B cell (primary cell): Measurements from ENCODE around the gene CLEC10A. TPM values are rescaled to one million over a fixed set of nuclear protein-coding genes. Genes with fewer than 3 reads are reported as not detected.

ENCODE experiments used
- ATAC-seq: fragments of 200-7000 bp; cut with Tn5 transposase; one replicate; pipeline ENCODE4 v1.10.0; 2021; ENCODE audit warnings: low read depth, mild to moderate bottlenecking, moderate number of reproducible peaks, moderate library complexity
- CTCF ChIA-PET: fragments of 350-600 bp; sonication (Branson Sonifier 250); formaldehyde crosslinking; loops from one replicate; lab custom pipeline; 2021; ENCODE audit warnings: antibody characterized with exemption, inconsistent platforms; lab: Charles Lee
- POLR2A ChIA-PET: fragments of 350-600 bp; sonication (Branson Sonifier 250); formaldehyde crosslinking; loops from one replicate; lab custom pipeline; 2021; ENCODE audit warnings: antibody characterized with exemption; lab: Charles Lee
- DNase-seq: peaks from one replicate; pipeline ENCODE4 v3.0.0; 2013
- H2AFZ ChIP-seq: 2 replicates; pipeline ENCODE4 v1.6.1; 2012; ENCODE audit warnings: mild to moderate bottlenecking, low read depth, low read length; ENCODE audit not compliant: insufficient read depth, poor library complexity, severe bottlenecking
- H3K27ac ChIP-seq, 2 donors: 1 replicate in 1 of 2; 2 replicates in 1 of 2; pipeline ENCODE4 v1.5.1; 2012 to 2013; ENCODE audit warnings: low read length in 2 of 2, mild to moderate bottlenecking in 2 of 2, moderate library complexity in 1 of 2
- H3K27me3 ChIP-seq, 4 experiments: fragments of 200-600 bp in 1 of 4; sonication (generic) in 1 of 4; replicated peaks in 1 of 4; 1 replicate in 2 of 4; 2 replicates in 2 of 4; pipeline versions ENCODE4 v1.6.1 to v1.7.0; 2013 to 2016; ENCODE audit warnings: low read length in 3 of 4, mild to moderate bottlenecking in 2 of 4, mixed read lengths in 1 of 4, moderate library complexity in 1 of 4; ENCODE audit not compliant: insufficient read depth in 4 of 4, control insufficient read depth in 3 of 4; ENCODE audit errors: control extremely low read depth in 1 of 4
- H3K36me3 ChIP-seq, 2 experiments: replicated peaks in 1 of 2; 1 replicate in 1 of 2; 2 replicates in 1 of 2; pipeline versions ENCODE4 v1.6.1 to v1.7.1; 2013; ENCODE audit warnings: low read length in 1 of 2; ENCODE audit not compliant: insufficient read depth in 2 of 2, control insufficient read depth in 1 of 2; ENCODE audit errors: control extremely low read depth in 1 of 2, extremely low read depth in 1 of 2
- H3K4me1 ChIP-seq, 2 donors: fragments of 200-600 bp in 1 of 2; sonication (generic) in 1 of 2; 1 replicate in 1 of 2; 2 replicates in 1 of 2; pipeline versions ENCODE4 v1.5.1 to v1.6.1; 2013 to 2017; ENCODE audit warnings: low read length in 2 of 2; ENCODE audit not compliant: control insufficient read depth in 2 of 2, insufficient read depth in 2 of 2
- H3K4me2 ChIP-seq: replicated peaks from 2 replicates; pipeline ENCODE3; 2012; ENCODE audit warnings: mild to moderate bottlenecking, low read depth, low read length; ENCODE audit not compliant: poor library complexity, severe bottlenecking
- H3K4me3 ChIP-seq, 5 experiments: fragments of 200-600 bp in 1 of 5; sonication (generic) in 1 of 5; 1 replicate in 3 of 5; 2 replicates in 2 of 5; pipeline versions ENCODE4 v1.5.1 to v1.7.0; 2011 to 2016; ENCODE audit warnings: low read length in 4 of 5, mild to moderate bottlenecking in 4 of 5, low read depth in 2 of 5, control low read depth in 1 of 5, moderate library complexity in 1 of 5; ENCODE audit not compliant: insufficient read depth in 1 of 5; ENCODE audit errors: control extremely low read depth in 1 of 5, extremely low read depth in 1 of 5
- H3K79me2 ChIP-seq: fragments of 200-600 bp; sonication (generic); one replicate; pipeline ENCODE4 v1.6.0; 2016; ENCODE audit warnings: low read length; ENCODE audit not compliant: control insufficient read depth, insufficient read depth
- H3K9ac ChIP-seq: fragments of 200-600 bp; sonication (generic); 2 replicates; pipeline ENCODE4 v1.6.1; 2017; ENCODE audit warnings: mild to moderate bottlenecking, low read length, moderate library complexity
- H3K9me3 ChIP-seq, 3 donors: one replicate each; pipeline versions ENCODE4 v1.6.1 to v1.7.1; 2013; ENCODE audit warnings: low read length in 2 of 3; ENCODE audit not compliant: control insufficient read depth in 2 of 3, insufficient read depth in 1 of 3; ENCODE audit errors: control extremely low read depth in 1 of 3
- H4K20me1 ChIP-seq: 2 replicates; pipeline ENCODE4 v1.6.0; 2012; ENCODE audit warnings: mild to moderate bottlenecking, low read length; ENCODE audit not compliant: insufficient read depth, control insufficient read depth, poor library complexity, severe bottlenecking
- H3K27ac Mint-ChIP-seq: one replicate; pipeline ENCODE4 v1.8.0; 2021; ENCODE audit warnings: mixed read lengths
- H3K27me3 Mint-ChIP-seq: one replicate; pipeline ENCODE4 v1.8.0; 2021; ENCODE audit warnings: mixed read lengths
- H3K4me1 Mint-ChIP-seq: one replicate; pipeline ENCODE4 v1.8.0; 2021; ENCODE audit warnings: mixed read lengths
- H3K4me3 Mint-ChIP-seq: one replicate; pipeline ENCODE4 v1.8.0; 2021; ENCODE audit warnings: mixed read lengths
- H3K9me3 Mint-ChIP-seq: one replicate; pipeline ENCODE4 v1.8.0; 2022; ENCODE audit warnings: mixed read lengths; ENCODE audit not compliant: insufficient read depth
- EZH2 ChIP-seq: IDR thresholded peaks from 2 replicates; pipeline ENCODE4 v1.6.1; 2012; ENCODE audit warnings: borderline replicate concordance, low read depth, mild to moderate bottlenecking, moderate library complexity, low read length; ENCODE audit not compliant: insufficient read depth, poor library complexity, severe bottlenecking
- WGBS: methylation state at CpG from one replicate; pipeline ENCODE4 v1.1.5; 2013; ENCODE audit warnings: missing lambda C conversion rate; ENCODE audit not compliant: insufficient coverage; 5-methylcytosine and 5-hydroxymethylcytosine counted together
- intact Hi-C: fragments of 100-400 bp; cut with micrococcal nuclease; formaldehyde crosslinking; loops from one replicate; pipeline ENCODE4 v1.10.0; 2022
- polyA plus RNA-seq: library from polyadenylated mRNA; depleted of rRNA; stranded (reverse); fragments of >200 nt; gene quantifications from 2 replicates; pipeline ENCODE4 v1.2.3, GENCODE V29; 2012
- total RNA-seq, 2 donors: library from RNA; stranded (reverse); fragments of 120-200 nt in 1 of 2; gene quantifications; 1 replicate in 1 of 2; 2 replicates in 1 of 2; pipeline versions ENCODE4 v1.2.3 to v1.2.4, GENCODE V29; 2013 to 2022
- TF ChIP-seq, protein P1 (sequence below): fragments of 200-600 bp; IDR thresholded peaks from one replicate; pipeline ENCODE4 v1.8.0; 2022; ENCODE audit warnings: antibody characterized with exemption, mild to moderate bottlenecking

The CLEC10A gene
- total and polyA plus RNA-seq, 2 donors (not counting 1 experiment from before 2014, with no cell fraction given) = 0.15 TPM; not detected in 1

DNA sequence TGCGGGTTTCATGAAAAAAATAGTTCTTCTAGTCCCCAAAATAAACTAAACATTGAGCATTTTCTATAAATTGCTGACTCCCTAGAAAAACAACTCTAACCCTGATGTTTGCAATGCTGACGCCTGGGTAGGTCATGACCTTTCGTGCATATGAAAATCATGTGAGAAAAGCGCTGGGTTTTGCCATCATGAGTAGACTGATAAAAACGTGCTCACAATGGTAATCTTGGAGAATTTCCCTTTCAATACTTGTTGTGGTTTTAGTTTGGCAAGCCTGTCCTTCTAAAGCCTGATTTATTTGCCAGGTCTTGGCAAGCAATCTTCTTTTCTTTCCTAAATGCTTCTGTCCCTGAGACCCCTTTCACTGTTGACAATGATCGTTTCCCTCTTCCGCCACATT is 4.0 kb upstream of the CLEC10A start:
- H3K4me1 ChIP-seq = peaks cover 10 to 17% of the 10 kb centered on the region in 2 donors
- intact Hi-C loops = no loop called here
- TF ChIP-seq EZH2 = no peak
- peaks cover 0 to 17% (median 4%) of the 10 kb centered on the region in 4 experiments for H3K27me3 ChIP-seq
- H4K20me1 ChIP-seq = no peaks in the 10 kb centered on the region
- H3K4me2 ChIP-seq = no peak overlapping the region
- H3K4me3 Mint-ChIP-seq = no peak overlapping the region
- ChIA-PET POLR2A (no interaction called here), CTCF (interaction anchor here (1.0 kb wide), 1 partner anchor 18 kb away, joined by 3 read pairs; no protein-coding TSS in a partner anchor)
- H3K27me3 Mint-ChIP-seq = peaks cover 40% of the 10 kb centered on the region
- no peak overlapping the region for H2AFZ ChIP-seq
- H3K79me2 ChIP-seq = no peaks in the 10 kb centered on the region
- DNase-seq (no peak), ATAC-seq (no peak)
- H3K9me3 Mint-ChIP-seq = no peaks in the 10 kb centered on the region
- H3K27ac Mint-ChIP-seq = no peak overlapping the region
- H3K4me1 Mint-ChIP-seq = peaks cover 23% of the 10 kb centered on the region
- H3K27ac ChIP-seq = no peak overlapping the region
- 8% methylated on average over 4 of the region's 7 CpGs for WGBS
- no peak overlapping the region for H3K4me3 ChIP-seq
- no peak overlapping the region for H3K9ac ChIP-seq
- peaks cover 0 to 4% (median 0%) of the 10 kb centered on the region in 3 donors for H3K9me3 ChIP-seq
- no peaks in the 10 kb centered on the region for H3K36me3 ChIP-seq

GRCh38 chr17:7083592-7083991 is 3.5 kb upstream of the CLEC10A start:
- Histone ChIP-seq H3K79me2 (no peaks in the 10 kb centered on the region), H3K4me2 (no peak overlapping the region), H3K9ac (no peak overlapping the region), H3K4me3 (no peak overlapping the region), H3K27me3 (peaks cover 0 to 17% (median 4%) of the 10 kb centered on the region in 4 experiments), H3K4me1 (peaks cover 10 to 17% of the 10 kb centered on the region in 2 donors), H3K9me3 (peaks cover 0 to 4% (median 0%) of the 10 kb centered on the region in 3 donors), H2AFZ (no peak overlapping the region), H3K27ac (no peak overlapping the region), H4K20me1 (no peaks in the 10 kb centered on the region), H3K36me3 (no peaks in the 10 kb centered on the region)
- intact Hi-C loops = no loop called here
- no peak overlapping the region for H3K4me3 Mint-ChIP-seq
- no peak for TF ChIP-seq EZH2
- TF ChIP-seq, protein P1, sequence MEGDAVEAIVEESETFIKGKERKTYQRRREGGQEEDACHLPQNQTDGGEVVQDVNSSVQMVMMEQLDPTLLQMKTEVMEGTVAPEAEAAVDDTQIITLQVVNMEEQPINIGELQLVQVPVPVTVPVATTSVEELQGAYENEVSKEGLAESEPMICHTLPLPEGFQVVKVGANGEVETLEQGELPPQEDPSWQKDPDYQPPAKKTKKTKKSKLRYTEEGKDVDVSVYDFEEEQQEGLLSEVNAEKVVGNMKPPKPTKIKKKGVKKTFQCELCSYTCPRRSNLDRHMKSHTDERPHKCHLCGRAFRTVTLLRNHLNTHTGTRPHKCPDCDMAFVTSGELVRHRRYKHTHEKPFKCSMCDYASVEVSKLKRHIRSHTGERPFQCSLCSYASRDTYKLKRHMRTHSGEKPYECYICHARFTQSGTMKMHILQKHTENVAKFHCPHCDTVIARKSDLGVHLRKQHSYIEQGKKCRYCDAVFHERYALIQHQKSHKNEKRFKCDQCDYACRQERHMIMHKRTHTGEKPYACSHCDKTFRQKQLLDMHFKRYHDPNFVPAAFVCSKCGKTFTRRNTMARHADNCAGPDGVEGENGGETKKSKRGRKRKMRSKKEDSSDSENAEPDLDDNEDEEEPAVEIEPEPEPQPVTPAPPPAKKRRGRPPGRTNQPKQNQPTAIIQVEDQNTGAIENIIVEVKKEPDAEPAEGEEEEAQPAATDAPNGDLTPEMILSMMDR = no peak
- ATAC-seq (no peak), DNase-seq (no peak)
- 88% methylated on average over 4 of the region's 4 CpGs for WGBS
- no peak overlapping the region for H3K27ac Mint-ChIP-seq
- peaks cover 23% of the 10 kb centered on the region for H3K4me1 Mint-ChIP-seq
- H3K27me3 Mint-ChIP-seq = peaks cover 36% of the 10 kb centered on the region
- no peaks in the 10 kb centered on the region for H3K9me3 Mint-ChIP-seq
- ChIA-PET POLR2A (no interaction called here), CTCF (interaction anchor here (1.0 kb wide), 1 partner anchor 18 kb away, joined by 3 read pairs; no protein-coding TSS in a partner anchor)
